Liver (tissue), 9 donors: ENCODE data around the gene PRKAB1. TPM values are rescaled to one million over a fixed set of nuclear protein-coding genes. Genes with fewer than 3 reads are reported as not detected.

Experiments
- DNase-seq: peaks from one replicate; pipeline ENCODE4 v3.0.0-alpha.2; 2017; ENCODE audit warnings: low spot score
- H3K27ac ChIP-seq, 2 donors: one replicate each; pipeline ENCODE4 v1.7.0; 2013; ENCODE audit warnings: inconsistent platforms in 2 of 2, low read length in 2 of 2, control low read depth in 1 of 2, low read depth in 1 of 2, mild to moderate bottlenecking in 1 of 2
- H3K27me3 ChIP-seq, 4 donors: one replicate each; pipeline versions ENCODE4 v1.6.1 to v1.7.0; 2013; ENCODE audit warnings: low read length in 3 of 4, inconsistent platforms in 1 of 4, mild to moderate bottlenecking in 1 of 4, moderate library complexity in 1 of 4; ENCODE audit not compliant: control insufficient read depth in 4 of 4, insufficient read depth in 4 of 4
- H3K36me3 ChIP-seq, 4 donors: one replicate each; pipeline versions ENCODE4 v1.6.1 to v1.7.0; 2013; ENCODE audit warnings: low read length in 3 of 4, mild to moderate bottlenecking in 3 of 4, low read depth in 1 of 4, moderate library complexity in 1 of 4; ENCODE audit not compliant: control insufficient read depth in 4 of 4, insufficient read depth in 3 of 4
- H3K4me1 ChIP-seq, 4 donors: one replicate each; pipeline versions ENCODE4 v1.6.1 to v1.7.0; 2013; ENCODE audit warnings: low read length in 3 of 4, mild to moderate bottlenecking in 3 of 4, moderate library complexity in 1 of 4; ENCODE audit not compliant: control insufficient read depth in 4 of 4, insufficient read depth in 4 of 4
- H3K4me3 ChIP-seq, 3 donors: one replicate each; pipeline versions ENCODE4 v1.6.1 to v1.7.0; 2013; ENCODE audit warnings: low read length in 3 of 3, control low read depth in 1 of 3, low read depth in 1 of 3, mild to moderate bottlenecking in 1 of 3
- H3K9ac ChIP-seq, 2 donors: one replicate each; pipeline ENCODE4 v1.7.0; 2013; ENCODE audit warnings: low read length in 2 of 2, mild to moderate bottlenecking in 2 of 2, moderate library complexity in 2 of 2, control low read depth in 1 of 2, low read depth in 1 of 2
- H3K9me3 ChIP-seq, 4 donors: one replicate each; pipeline versions ENCODE4 v1.6.1 to v1.7.0; 2013; ENCODE audit warnings: low read length in 3 of 4; ENCODE audit not compliant: control insufficient read depth in 4 of 4
- EGR1 ChIP-seq, 2 donors: IDR thresholded peaks; 2 replicates each; pipeline ENCODE4 v1.6.1; 2016 to 2018; ENCODE audit warnings: antibody characterized with exemption in 2 of 2, low read depth in 2 of 2
- FOXA1 ChIP-seq: IDR thresholded peaks from 2 replicates; pipeline ENCODE4 v1.6.1; 2016; ENCODE audit warnings: antibody characterized with exemption
- FOXA2 ChIP-seq: IDR thresholded peaks from 2 replicates; pipeline ENCODE4 v1.6.1; 2016; ENCODE audit warnings: antibody characterized with exemption
- GABPA ChIP-seq, 2 donors: IDR thresholded peaks in 1 of 2; conservative IDR thresholded peaks in 1 of 2; 2 replicates each; pipeline ENCODE4 v1.6.1; 2016; ENCODE audit warnings: antibody characterized with exemption in 2 of 2, mild to moderate bottlenecking in 1 of 2, moderate library complexity in 1 of 2
- HNF4A ChIP-seq, 2 donors: conservative IDR thresholded peaks; 2 replicates each; pipeline ENCODE4 v1.6.1; 2016; ENCODE audit warnings: antibody characterized with exemption in 2 of 2, mild to moderate bottlenecking in 2 of 2
- HNF4G ChIP-seq: IDR thresholded peaks from 2 replicates; pipeline ENCODE4 v1.6.1; 2016; ENCODE audit warnings: antibody characterized with exemption
- NR2F2 ChIP-seq: IDR thresholded peaks from 2 replicates; pipeline ENCODE4 v1.6.1; 2016; ENCODE audit warnings: antibody characterized with exemption
- RAD21 ChIP-seq, 2 donors: IDR thresholded peaks; 2 replicates each; pipeline ENCODE4 v1.6.1; 2016; ENCODE audit warnings: antibody characterized with exemption in 2 of 2, mild to moderate bottlenecking in 2 of 2
- RXRA ChIP-seq, 2 donors: IDR thresholded peaks; 2 replicates each; pipeline ENCODE4 v1.6.1; 2017 to 2018; ENCODE audit warnings: antibody characterized with exemption in 2 of 2, mild to moderate bottlenecking in 1 of 2
- SP1 ChIP-seq: IDR thresholded peaks from 2 replicates; pipeline ENCODE4 v1.6.1; 2018; ENCODE audit warnings: antibody characterized with exemption, mild to moderate bottlenecking
- TAF1 ChIP-seq: conservative IDR thresholded peaks from 2 replicates; pipeline ENCODE4 v1.6.1; 2016; ENCODE audit warnings: antibody characterized with exemption, mild to moderate bottlenecking
- YY1 ChIP-seq: IDR thresholded peaks from 2 replicates; pipeline ENCODE4 v1.6.1; 2016; ENCODE audit warnings: antibody characterized with exemption, mild to moderate bottlenecking
- WGBS: extraction: QIAGEN DNeasy Blood & Tissue Kit; methylation state at CpG from one replicate; pipeline ENCODE4 v1.1.7; 2013; 5-methylcytosine and 5-hydroxymethylcytosine counted together
- polyA plus RNA-seq, 2 donors: library from polyadenylated mRNA; stranded (reverse) in 1 of 2; unstranded in 1 of 2; fragments of 200-250 nt in 1 of 2; fragments of >200 nt in 1 of 2; fragmentation: Nextera tagmentation in 1 of 2; extraction: Ambion mirVana in 1 of 2; gene quantifications; one replicate each; pipeline versions ENCODE4 v1.2.1 to v1.2.3, GENCODE V29; 2013 to 2015
- total RNA-seq, 2 donors: library from RNA; depleted of rRNA; stranded (reverse); fragments of >200 nt; gene quantifications; one replicate each; pipeline ENCODE4 v1.2.3, GENCODE V29; 2014
- TF ChIP-seq, protein P1 (sequence below): IDR thresholded peaks from 2 replicates; pipeline ENCODE4 v1.6.1; 2016; ENCODE audit warnings: antibody characterized with exemption
- TF ChIP-seq, protein P2 (sequence below): fragments of 150-350 bp; IDR thresholded peaks from 2 replicates; pipeline ENCODE4 v1.5.1; 2017; ENCODE audit warnings: improper control_type of control experiment, low read depth, low read length; ENCODE audit not compliant: missing input control
- TF ChIP-seq, protein P3 (sequence below): IDR thresholded peaks from 2 replicates; pipeline ENCODE4 v1.6.1; 2016; ENCODE audit warnings: antibody characterized with exemption
- TF ChIP-seq, protein P4 (sequence below): IDR thresholded peaks from 2 replicates; pipeline ENCODE4 v1.6.1; 2016; ENCODE audit warnings: antibody characterized with exemption, mild to moderate bottlenecking
- TF ChIP-seq, protein P5 (sequence below): IDR thresholded peaks from 2 replicates; pipeline ENCODE4 v1.6.1; 2016; ENCODE audit warnings: antibody characterized with exemption
- donor health status: healthy.
- donor health status: healthy.
- donor health status: healthy.
- donor health status: healthy.
- donor health status: healthy.

The PRKAB1 gene
- total and polyA plus RNA-seq, 4 donors, result 10.5 to 29.9 (median 11.3) TPM

DNA sequence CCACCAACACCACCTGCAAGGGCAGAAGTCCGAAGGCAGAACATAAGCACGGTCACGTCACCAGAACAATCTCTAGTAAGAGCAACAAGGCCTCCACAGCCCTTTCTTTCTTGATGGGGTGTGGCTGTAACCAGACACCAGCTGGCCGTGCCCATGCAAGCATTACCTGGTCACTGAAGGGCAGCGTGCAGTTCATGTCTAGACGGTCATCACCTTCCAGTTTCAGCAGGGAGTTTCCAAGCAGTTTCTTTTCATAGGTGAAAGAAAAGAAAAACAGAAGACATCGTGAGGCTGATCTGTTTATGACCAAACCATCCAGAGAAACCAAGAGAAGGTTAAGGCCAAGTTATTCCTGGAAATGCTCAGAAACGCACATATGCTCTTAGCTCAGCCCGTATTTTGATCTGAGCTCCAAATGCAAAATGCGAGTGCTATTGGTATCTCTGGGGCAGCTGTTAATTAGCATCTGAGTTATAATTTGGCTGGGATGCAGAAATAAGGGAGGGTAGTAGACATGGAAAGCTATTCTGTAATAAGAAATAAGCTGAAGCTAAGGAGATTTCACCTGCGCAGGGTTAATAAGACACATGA lies 42.5 kb downstream of the PRKAB1 start:
- Histone ChIP-seq H3K36me3 (no peaks in the 10 kb centered on the region), H3K27ac (no peak overlapping the region), H3K9ac (no peak overlapping the region), H3K4me3 (no peak overlapping the region), H3K9me3 (peaks cover 0 to 2% (median 0%) of the 10 kb centered on the region in 4 donors), H3K4me1 (peaks cover 0 to 9% (median 4%) of the 10 kb centered on the region in 4 donors), H3K27me3 (no peaks in the 10 kb centered on the region)
- DNase-seq, result no peak
- 95% methylated on average over 11 of the region's 11 CpGs for WGBS
- TF ChIP-seq EGR1 (IDR thresholded peaks at IDR 0.05; ENCODE audit: low read depth in 2 of 2), result no peak
- no peak for TF ChIP-seq RXRA (IDR thresholded peaks at IDR 0.05)

DNA sequence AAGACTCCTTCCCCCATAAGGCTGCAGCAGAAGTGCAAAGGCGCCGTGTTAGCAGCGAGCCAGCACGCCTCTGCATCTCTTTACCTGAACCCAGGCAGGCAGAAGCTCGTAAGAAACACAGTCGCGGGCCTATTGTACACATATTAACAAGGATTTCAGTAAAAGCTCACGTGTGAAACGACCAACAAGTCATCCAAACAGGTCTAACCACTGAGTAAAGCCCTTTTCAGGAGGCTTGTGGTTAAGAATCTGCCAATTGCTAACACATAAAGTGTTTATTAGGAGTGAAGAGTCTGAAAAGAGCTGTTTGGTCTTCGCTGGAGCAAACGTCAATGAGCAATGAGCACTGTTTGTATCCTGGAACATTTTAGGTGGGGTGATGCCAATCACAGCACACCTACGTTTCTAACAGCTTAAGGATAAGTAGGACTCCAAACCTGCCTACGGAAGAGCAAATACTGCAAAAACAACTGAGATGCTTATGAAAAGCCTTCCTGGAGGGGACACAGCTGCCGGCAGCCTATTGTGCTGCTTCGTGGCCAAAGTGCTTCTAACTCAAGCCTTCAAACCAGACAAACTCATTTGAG lies 43.1 kb downstream of the PRKAB1 start:
- DNase-seq, result no peak
- Histone ChIP-seq H3K27ac (no peak overlapping the region), H3K4me1 (peaks cover 0 to 9% (median 6%) of the 10 kb centered on the region in 4 donors), H3K9me3 (peaks cover 0 to 2% (median 0%) of the 10 kb centered on the region in 4 donors), H3K27me3 (no peaks in the 10 kb centered on the region), H3K4me3 (no peak overlapping the region), H3K36me3 (no peaks in the 10 kb centered on the region), H3K9ac (no peak overlapping the region)
- WGBS, result 94% methylated on average over 15 of the region's 15 CpGs
- TF ChIP-seq, protein P1, sequence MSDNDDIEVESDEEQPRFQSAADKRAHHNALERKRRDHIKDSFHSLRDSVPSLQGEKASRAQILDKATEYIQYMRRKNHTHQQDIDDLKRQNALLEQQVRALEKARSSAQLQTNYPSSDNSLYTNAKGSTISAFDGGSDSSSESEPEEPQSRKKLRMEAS, result no peak
- no peak for TF ChIP-seq YY1
- TF ChIP-seq RXRA (IDR thresholded peaks at IDR 0.05), result no peak
- no peak for TF ChIP-seq FOXA1
- TF ChIP-seq, protein P2, sequence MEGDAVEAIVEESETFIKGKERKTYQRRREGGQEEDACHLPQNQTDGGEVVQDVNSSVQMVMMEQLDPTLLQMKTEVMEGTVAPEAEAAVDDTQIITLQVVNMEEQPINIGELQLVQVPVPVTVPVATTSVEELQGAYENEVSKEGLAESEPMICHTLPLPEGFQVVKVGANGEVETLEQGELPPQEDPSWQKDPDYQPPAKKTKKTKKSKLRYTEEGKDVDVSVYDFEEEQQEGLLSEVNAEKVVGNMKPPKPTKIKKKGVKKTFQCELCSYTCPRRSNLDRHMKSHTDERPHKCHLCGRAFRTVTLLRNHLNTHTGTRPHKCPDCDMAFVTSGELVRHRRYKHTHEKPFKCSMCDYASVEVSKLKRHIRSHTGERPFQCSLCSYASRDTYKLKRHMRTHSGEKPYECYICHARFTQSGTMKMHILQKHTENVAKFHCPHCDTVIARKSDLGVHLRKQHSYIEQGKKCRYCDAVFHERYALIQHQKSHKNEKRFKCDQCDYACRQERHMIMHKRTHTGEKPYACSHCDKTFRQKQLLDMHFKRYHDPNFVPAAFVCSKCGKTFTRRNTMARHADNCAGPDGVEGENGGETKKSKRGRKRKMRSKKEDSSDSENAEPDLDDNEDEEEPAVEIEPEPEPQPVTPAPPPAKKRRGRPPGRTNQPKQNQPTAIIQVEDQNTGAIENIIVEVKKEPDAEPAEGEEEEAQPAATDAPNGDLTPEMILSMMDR, result no peak
- no peak for TF ChIP-seq GABPA (IDR thresholded peaks at IDR 0.05 in 1 of 2, conservative IDR thresholded peaks at IDR 0.05 in 1 of 2)
- no peak for TF ChIP-seq SP1
- no peak for TF ChIP-seq FOXA2
- no peak for TF ChIP-seq HNF4A (conservative IDR thresholded peaks at IDR 0.05)
- TF ChIP-seq, protein P3, sequence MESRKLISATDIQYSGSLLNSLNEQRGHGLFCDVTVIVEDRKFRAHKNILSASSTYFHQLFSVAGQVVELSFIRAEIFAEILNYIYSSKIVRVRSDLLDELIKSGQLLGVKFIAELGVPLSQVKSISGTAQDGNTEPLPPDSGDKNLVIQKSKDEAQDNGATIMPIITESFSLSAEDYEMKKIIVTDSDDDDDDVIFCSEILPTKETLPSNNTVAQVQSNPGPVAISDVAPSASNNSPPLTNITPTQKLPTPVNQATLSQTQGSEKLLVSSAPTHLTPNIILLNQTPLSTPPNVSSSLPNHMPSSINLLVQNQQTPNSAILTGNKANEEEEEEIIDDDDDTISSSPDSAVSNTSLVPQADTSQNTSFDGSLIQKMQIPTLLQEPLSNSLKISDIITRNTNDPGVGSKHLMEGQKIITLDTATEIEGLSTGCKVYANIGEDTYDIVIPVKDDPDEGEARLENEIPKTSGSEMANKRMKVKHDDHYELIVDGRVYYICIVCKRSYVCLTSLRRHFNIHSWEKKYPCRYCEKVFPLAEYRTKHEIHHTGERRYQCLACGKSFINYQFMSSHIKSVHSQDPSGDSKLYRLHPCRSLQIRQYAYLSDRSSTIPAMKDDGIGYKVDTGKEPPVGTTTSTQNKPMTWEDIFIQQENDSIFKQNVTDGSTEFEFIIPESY, result no peak
- no peak for TF ChIP-seq TAF1
- TF ChIP-seq NR2F2, result no peak
- TF ChIP-seq RAD21 (IDR thresholded peaks at IDR 0.05), result no peak
- TF ChIP-seq, protein P4, sequence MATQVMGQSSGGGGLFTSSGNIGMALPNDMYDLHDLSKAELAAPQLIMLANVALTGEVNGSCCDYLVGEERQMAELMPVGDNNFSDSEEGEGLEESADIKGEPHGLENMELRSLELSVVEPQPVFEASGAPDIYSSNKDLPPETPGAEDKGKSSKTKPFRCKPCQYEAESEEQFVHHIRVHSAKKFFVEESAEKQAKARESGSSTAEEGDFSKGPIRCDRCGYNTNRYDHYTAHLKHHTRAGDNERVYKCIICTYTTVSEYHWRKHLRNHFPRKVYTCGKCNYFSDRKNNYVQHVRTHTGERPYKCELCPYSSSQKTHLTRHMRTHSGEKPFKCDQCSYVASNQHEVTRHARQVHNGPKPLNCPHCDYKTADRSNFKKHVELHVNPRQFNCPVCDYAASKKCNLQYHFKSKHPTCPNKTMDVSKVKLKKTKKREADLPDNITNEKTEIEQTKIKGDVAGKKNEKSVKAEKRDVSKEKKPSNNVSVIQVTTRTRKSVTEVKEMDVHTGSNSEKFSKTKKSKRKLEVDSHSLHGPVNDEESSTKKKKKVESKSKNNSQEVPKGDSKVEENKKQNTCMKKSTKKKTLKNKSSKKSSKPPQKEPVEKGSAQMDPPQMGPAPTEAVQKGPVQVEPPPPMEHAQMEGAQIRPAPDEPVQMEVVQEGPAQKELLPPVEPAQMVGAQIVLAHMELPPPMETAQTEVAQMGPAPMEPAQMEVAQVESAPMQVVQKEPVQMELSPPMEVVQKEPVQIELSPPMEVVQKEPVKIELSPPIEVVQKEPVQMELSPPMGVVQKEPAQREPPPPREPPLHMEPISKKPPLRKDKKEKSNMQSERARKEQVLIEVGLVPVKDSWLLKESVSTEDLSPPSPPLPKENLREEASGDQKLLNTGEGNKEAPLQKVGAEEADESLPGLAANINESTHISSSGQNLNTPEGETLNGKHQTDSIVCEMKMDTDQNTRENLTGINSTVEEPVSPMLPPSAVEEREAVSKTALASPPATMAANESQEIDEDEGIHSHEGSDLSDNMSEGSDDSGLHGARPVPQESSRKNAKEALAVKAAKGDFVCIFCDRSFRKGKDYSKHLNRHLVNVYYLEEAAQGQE, result no peak
- TF ChIP-seq, protein P5, sequence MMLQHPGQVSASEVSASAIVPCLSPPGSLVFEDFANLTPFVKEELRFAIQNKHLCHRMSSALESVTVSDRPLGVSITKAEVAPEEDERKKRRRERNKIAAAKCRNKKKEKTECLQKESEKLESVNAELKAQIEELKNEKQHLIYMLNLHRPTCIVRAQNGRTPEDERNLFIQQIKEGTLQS, result no peak
- no peak for TF ChIP-seq EGR1 (IDR thresholded peaks at IDR 0.05; ENCODE audit: low read depth in 2 of 2)
- TF ChIP-seq HNF4G, result no peak
